HG03558 (cell line): Measurements from ENCODE around the gene MKX.

Source experiments
- ATAC-seq: cut with Tn5 transposase; IDR thresholded peaks from one replicate; pipeline ENCODE4 v1.9.1; 2021; ENCODE audit warnings: moderate number of reproducible peaks; ENCODE audit not compliant: unreplicated experiment; ENCODE audit errors: extremely low read depth

The MKX gene

DNA sequence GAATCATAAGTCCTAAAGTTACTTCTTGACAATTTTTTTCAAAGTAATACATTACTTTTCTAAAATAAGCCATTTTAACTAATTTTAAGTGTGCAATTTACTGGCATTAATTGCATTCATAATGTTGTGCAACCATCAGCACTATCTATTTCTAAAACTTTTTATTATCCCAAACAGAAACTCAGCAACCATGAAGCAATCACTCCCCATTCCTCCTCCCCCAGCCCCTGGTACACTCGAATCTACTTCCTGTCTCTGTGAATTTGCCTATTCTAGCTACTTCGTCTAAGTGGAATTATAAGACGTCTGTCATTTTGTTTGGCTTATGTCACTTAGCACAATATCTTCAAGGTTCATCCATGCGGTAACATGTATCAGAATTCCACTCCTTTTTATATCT, 84.9 kb downstream of the MKX start:
- no peak for ATAC-seq

DNA sequence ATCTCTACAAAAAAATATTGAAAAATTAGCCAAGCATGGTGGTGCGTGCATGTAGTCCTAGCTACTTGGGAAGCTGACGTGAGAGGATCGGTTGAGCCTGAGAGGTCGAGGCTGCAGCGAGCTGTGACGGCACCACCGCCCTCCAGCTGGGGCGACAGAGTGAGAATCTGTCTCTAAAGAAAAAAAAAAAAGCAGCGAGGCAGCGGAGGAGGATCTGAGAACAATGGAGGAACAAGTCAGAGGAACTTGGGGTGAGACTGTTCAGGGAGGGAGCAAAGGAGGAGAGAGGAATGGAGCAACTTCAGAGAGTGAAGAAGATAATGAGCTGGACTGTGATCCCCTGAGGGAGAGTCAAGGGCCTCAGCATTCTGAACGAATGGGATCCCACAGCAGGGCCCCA, 85.4 kb downstream of the MKX start:
- ATAC-seq, result no peak

DNA sequence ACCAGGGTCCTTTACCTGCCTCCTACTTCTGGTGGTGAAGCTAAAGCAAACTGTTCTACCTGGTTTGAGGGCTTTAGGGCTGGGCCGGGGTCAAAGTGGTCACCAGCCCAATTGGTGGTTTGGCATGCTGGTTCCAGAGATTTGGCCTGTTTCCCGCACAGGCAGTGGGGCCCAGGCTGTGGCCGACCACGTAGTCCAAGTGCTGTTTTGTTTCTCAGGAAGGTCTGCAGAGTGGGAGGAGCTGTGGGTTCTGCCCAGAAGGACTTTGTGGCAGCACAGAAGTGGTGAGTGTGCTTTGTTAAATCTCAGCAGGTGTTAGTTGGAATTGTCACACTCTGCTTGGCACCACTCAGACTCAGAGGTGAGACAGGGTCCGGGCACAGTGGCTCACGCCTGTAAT, 85.8 kb downstream of the MKX start:
- ATAC-seq, result no peak

DNA sequence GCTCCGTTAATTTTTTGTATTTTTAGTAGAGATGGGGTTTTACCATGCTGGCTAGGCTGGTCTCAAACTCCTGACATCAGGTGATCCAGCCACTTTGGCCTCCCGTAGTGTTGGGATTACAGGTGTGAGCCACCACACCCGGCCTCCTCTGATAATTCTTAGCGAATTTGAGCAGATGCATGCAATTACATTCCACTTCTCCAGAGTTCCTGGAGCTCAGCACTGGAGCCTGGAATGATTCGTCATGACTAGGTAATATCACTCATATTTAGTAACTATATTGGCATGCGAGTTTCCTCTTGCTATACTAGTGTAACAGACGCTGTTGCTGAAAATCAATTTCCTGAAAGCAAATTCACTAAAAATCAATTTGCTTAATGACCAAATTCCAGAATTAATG, 86.8 kb downstream of the MKX start:
- no peak for ATAC-seq

DNA sequence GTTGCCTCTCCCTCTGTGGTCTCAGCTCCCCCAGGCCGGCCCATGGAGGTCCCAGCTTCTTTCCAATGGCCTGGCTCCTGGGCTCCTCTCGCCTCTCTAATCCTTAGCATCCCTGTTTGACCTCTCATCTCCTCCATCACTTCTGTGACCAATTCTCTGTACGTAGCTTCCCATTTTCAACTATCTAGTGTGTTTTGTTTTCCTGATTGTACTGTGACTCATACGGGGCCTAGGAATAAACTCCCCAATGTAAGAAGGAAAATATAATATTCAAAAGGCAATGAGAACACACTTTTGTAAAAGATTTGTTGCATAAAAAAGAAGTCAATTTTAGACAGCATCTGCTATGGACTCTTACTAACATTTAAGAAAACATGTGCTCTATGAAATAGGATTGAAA, 90.3 kb downstream of the MKX start:
- ATAC-seq, result no peak

DNA sequence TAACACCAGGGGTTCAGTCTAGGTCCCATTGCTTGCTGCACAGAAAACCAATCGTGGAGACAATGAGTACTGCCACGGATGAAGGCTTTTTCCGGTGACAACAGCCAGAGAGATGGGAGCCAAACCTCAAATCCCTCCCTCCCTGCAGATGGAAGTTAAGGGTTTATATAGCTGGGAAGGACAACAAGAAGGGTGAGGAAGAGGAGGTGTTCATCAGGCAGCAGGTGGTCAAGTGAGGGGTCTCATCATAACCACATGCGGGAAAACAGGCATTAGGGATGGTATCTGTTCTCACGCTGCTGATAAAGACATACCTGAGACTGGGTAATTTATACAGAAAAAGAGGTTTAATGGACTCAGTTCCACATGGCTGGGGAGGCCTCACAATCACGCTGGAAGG, 91.3 kb downstream of the MKX start:
- no peak for ATAC-seq

DNA sequence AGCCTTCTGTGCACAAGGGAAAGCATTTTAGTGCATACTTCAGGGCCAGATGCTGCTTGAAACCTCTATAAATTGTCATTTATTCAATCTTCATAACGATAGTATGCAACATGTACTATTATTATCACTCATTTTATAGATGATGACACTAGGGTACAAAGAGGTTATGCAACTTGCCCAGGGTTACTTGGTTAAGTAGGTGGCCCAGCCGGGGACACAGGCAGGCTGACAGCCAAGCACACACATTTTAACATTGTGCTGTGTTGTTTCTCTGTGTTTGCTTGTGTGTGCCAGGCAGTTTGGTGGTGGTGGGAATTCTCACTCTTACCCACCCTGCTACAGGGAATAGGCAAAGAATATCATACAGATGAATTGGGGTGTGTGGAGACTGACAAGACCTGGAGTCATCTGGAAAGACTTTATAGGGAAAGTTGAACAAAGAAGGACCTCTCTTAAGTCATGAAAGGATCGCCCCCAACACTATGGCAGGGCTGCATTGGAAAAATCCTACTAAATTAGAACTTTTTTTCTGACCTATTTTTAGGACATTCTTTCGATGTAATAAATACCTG, 98.9 kb downstream of the MKX start:
- no peak for ATAC-seq

DNA sequence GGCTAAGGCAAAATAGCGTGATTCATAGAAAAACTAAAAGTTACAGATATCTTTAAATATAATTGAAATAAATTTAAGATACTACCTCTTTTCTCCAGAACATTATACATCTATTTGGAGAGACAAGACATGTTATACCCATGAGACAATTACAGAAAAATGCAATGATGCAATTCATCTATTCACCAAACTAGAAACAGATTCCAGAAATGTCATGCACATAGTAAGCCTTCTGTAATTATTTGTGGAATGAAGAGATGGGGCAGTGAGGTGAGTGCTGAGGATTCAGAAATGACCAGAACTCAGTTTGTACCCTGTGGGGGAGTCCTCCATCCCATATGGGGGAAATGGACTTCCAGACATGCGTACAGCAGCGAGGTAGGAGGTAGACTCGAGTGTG, 99.4 kb downstream of the MKX start:
- ATAC-seq, result no peak

DNA sequence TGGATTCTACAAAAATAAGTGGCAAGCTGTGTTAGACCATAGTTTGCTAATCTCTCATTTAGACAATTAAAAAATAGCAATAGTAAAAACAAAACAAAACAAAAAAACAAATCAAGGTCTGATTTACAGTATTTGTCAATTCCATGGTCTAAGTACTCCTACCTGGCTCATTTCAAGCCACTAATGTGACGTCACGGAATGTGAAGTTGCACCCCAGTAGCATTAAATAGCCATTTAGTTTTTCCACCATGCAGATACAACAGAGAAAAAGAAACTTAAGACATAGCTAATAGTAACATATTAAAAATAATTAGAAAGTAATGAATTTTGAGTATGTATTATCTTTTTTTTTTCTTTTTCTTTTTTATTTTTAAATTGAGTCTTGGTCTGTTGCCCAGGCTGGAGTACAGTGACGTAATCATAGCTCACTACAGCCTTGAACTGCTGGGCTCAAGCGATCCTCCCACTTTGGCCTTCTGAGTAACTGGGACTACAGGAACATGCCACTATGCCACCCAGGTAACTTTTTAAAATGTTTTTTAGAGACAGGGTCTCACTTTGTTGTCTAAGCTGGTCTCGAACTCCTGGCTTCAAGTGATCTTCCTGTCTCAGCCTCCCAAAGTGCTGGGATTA, 101.2 kb downstream of the MKX start:
- no peak for ATAC-seq

DNA sequence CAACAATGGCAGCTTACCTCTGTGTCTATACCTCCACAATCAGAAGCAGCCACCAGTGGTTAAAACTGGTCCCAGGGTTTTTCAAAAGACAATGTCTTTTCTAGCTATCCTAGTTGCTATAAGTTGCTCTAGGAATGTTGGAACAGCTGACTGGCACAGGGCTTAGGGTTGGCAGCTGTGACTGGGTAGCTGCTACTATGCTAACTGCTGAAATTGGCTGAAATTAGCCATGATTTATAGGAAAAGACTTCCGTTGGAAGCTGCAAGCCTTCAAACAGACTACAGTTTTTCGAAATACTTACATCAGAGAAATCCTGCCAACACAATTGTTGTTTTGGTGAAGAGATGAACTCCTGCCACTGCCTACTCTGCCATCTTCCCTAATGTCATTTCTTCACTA, 102.3 kb downstream of the MKX start:
- no peak for ATAC-seq

DNA sequence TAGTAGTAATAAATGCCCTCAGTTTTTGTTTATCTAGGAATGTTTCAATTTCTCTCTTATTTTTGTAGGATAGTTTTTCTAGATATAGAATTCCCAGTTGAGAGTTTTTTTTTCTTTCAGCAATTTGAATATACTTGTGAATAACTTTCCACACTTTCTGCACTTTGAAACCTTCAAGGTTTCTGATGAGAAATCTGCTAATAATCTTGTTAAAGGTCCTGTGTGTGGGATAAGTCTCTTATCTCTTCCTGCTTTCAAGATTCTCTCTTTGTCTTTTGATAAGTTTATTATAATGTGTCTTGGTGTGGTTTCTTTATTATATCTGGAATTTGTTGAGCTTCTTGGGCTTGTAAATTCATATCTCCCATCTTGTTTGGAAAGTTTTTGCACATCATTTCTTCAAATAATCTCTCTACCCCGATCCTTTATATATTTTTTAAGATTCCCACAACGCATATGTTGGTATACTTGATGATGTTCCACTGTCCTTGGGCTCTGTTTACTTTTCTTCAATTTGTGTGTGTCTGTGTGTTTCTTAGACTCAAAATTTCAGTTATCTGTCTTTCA, 103.5 kb downstream of the MKX start:
- ATAC-seq, result no peak

DNA sequence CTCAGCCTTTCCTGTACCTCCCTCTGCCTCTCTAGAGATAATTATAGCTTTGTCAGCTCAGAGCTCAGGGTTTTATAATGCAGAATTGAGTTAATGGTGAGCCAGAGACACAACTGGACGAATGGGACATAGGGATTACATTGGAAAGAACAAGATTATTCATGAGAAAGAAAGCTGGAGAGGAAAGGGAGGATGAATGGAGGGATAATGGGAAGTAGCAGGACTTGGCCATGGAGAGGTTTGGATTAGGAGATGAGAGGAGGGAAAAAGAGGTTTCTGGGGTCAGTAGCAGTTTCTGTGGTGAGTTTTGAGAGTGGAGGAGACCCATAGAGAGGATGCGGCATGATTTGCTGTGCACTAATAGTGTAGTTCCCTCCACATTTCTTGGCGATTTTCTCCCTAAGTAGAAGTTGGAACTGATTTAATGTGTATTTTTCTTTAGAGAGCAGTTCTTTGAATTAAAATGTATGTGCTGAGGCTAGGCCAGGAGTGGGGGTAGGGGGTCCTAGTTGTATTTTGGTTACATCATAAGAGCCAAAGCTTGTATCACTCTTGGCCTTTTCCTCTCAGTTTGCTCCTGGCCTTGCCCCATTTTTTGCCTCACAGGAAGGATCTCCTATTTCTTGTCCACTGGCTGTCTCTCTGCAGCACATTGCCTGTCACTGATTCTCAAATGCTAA, 107.4 kb downstream of the MKX start:
- no peak for ATAC-seq

DNA sequence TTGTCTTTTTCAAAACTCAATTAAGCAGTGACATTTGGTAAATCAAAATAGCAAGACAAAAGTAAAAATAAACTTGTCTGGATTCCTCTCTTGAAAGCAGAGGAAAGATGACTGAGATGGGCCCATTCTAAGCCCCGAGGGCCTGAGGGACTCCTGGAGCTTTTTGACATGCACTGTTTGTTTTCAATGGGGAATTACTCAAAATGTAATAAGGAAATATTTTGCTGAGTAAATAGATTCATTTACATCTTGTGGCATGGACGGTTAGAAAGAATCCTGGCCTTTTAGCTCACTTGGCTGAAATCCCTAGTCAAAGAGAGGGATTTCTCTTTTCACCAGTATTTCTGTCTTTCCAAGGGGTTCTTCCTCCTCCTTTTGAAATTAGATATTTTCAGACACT, 108.0 kb downstream of the MKX start:
- ATAC-seq, result no peak

DNA sequence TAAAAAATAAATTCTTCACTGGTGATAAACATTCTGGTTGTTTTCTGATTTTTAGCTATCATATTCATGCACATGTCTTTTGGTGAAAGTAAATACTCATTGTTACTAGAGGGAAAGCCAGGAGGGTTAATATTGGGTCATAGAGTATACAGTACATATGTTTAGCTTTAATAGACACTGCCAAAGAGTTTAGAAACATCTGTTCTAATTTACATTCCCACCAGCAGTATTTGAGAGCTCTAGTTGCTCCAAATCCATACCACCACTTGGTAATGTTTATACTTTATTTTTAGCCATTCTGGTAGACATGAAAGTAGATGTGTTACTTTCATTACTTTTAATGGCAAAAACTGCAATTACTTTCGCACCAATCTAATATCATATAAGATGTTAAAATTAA, 108.8 kb downstream of the MKX start:
- ATAC-seq, result no peak

DNA sequence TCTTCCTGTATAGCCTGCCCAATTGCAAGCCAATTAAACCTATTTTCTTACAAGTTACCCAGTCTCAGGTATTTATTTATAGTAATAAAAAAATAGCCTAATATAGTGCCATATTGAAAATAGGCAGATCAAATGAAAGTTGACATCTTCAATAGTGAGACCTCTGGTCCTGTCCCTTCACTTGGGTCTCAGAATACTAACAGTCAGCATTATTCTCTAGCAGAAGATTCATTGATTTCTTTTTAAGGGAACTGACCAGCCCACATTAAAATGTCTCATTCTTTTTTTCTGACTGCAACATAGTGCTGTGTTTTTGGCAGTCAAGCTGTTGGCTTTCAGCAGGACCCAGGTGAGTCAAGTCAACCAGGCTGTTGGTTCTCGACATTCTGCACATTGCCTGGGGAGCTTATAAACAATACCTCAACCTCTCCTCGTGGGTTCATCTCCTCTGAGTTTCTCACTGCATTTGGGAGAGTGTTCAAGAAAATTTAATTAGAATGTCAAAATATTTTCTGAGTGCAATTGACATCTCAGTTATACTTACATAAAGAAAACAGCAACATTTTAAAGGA, 109.8 kb downstream of the MKX start:
- no peak for ATAC-seq

DNA sequence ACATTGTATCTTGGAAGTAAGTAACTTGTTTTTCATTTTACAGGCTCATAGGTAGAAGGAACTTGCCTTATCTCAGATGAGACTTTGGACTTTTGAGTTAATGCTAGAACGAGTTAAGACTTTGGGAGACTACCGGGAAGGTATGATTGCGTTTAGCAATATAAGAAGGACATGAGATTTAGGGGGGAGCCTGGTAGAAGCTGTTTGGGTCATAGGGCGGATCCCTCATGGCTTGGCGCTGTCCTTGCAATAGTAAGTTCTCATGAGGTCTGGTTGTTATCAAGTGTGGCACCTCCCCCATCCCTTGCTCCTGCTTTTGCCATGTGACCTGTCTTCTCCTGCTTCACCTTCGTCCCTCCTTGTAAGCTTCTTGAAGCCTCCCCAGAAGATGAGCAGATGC, 110.3 kb downstream of the MKX start:
- no peak for ATAC-seq

DNA sequence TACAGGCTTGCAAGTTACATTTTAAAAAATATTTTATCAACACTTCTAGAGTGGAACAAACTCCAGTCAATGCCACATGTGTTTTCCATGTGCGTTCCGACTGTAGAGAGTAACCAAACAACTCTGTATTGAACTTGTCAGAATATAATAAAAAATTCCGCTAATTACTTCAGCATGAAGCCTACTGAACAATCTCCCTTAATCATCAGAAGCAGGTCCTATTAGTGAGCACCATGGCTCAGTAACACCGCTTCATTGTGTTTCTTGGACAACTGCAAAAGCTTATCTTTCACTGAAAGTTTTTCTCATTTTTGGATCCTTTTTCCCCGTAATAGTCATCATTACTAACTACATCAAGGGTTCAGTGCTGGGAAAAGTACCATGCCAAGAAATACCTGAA, 117.0 kb downstream of the MKX start:
- no peak for ATAC-seq

DNA sequence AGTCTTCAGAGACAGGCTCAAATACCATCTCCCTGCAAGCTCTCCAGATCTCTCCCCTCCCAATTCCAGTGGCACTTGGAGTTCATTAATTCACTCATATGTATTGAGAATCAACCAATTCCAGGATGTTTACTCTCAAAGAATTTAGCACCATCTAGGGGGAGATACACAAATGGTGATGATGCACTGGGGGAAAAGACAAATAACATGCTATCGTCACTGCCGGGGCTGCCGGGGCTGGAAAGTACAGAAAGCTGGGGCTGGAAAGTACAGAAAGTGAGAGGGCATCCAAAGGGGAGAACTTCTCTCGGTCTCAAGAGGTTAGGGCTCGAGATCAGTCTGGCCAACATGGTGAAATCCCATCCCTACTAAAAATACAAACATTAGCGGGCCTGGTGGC, 118.7 kb downstream of the MKX start:
- no peak for ATAC-seq

DNA sequence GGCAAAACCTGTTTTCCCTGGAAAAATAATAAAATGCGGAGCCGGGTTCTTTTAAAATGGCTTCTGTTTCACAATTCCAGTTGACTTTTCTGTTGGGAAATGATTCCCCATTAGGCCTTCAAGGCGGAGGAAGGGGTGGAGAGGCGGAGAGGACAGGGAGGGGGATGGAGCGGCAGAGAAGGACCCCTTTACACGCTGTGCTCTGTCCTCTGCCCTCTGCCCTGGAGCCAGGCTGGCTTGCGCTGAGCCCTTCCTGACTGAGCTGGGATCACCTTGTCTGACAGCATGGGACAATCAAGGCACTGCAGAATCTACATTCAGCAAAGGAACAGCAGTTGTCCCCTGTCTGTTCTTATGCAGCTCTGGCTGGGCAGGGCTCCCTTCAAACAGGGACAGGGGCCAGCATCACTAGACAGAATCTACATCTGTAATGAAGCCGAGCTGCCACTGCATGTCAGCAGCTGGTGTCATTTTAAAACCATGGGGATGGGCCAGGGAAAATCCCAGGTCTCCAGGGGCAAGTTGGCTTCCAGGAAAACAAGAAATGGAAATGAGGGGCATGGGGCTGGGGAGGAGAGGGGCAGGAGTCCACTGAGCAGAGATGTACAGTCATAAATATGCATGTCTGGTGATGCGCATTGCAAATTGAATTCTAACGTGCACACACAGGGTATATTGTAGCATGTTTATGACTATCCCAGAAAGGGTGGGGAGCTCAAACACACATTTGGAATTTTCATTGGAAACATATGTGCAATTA, 120.0 kb downstream of the MKX start:
- no peak for ATAC-seq

DNA sequence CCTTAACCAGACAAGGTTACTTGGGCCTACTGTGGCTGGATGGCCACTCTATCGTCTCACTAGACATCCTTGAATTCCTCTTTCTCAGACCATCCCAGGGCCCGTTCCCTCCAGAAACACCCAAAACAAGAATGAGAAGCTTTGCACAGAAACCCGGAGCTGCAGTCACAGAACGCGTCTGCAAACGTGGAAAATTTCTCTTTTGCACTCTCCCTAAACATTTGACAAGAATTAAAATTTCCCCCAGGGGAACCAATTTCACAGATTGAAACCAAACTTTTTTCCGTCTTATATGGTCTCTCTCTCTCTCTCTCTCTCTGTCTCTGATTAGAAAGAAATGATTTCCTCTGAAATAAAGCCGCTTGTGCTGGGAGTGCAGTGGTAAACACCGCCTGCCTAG, 120.7 kb downstream of the MKX start:
- ATAC-seq, result no peak
